K562 (cell line): ENCODE measurements around the gene MKS1. TPM values are rescaled to one million over a fixed set of nuclear protein-coding genes. Genes with fewer than 3 reads are reported as not detected.

Experiments used
- BCL6 ChIP-seq: fragments of 250-450 bp; sonication (Bioruptor Pico); IDR thresholded peaks from 2 replicates; pipeline ENCODE4 v1.4.0; 2020
- BMI1 ChIP-seq: fragments of 150-350 bp; IDR thresholded peaks from 2 replicates; pipeline ENCODE4 v1.6.1; 2014; ENCODE audit warnings: low read length
- GABPB1 ChIP-seq: sonication (generic); formaldehyde crosslinking; IDR thresholded peaks from 2 replicates; pipeline ENCODE4 v1.8.0; 2022; ENCODE audit warnings: mild to moderate bottlenecking, missing genetic modification reagents
- IRF1 ChIP-seq: sonication (generic); formaldehyde crosslinking; IDR thresholded peaks from 2 replicates; pipeline ENCODE4 v1.8.0; 2022; ENCODE audit warnings: missing genetic modification reagents, mild to moderate bottlenecking, borderline replicate concordance
- MAFG ChIP-seq: fragments of 450-650 bp; conservative IDR thresholded peaks from 2 replicates; pipeline ENCODE4 v1.6.1; 2016; ENCODE audit warnings: missing genetic modification characterization, missing compliant biosample characterization
- MBD1 ChIP-seq: fragments of 250-450 bp; sonication (Bioruptor Pico); IDR thresholded peaks from 2 replicates; pipeline ENCODE4 v1.8.0; 2022; ENCODE audit warnings: inconsistent platforms
- MXI1 ChIP-seq: IDR thresholded peaks from 2 replicates; pipeline ENCODE4 v1.6.1; 2011; ENCODE audit warnings: low read depth, mild to moderate bottlenecking, improper control_type of control experiment, low read length
- RFX1 ChIP-seq: fragments of 450-650 bp; IDR thresholded peaks from 2 replicates; pipeline ENCODE4 v1.6.1; 2016; ENCODE audit warnings: mild to moderate bottlenecking, moderate library complexity
- SMAD1 ChIP-seq: fragments of 150-350 bp; IDR thresholded peaks from 2 replicates; pipeline ENCODE4 v1.6.1; 2014; ENCODE audit warnings: low read length, low read depth; ENCODE audit not compliant: partially characterized antibody
- TCFL5 ChIP-seq: fragments of 250-450 bp; sonication (Bioruptor Pico); conservative IDR thresholded peaks from 2 replicates; pipeline ENCODE4 v1.6.1; 2021; ENCODE audit warnings: mild to moderate bottlenecking, moderate library complexity, matching md5 sums
- TOE1 ChIP-seq, 2 experiments: fragments of 450-650 bp in 1 of 2; sonication (generic) in 1 of 2; formaldehyde crosslinking in 1 of 2; IDR thresholded peaks; 2 replicates each; pipeline versions ENCODE4 v1.7.1 to v1.8.0; 2016 to 2022; ENCODE audit warnings: borderline replicate concordance in 2 of 2, mild to moderate bottlenecking in 2 of 2, antibody characterized with exemption in 1 of 2, inconsistent platforms in 1 of 2, low read depth in 1 of 2, missing genetic modification reagents in 1 of 2, moderate library complexity in 1 of 2
- TSHZ1 ChIP-seq: fragments of 250-450 bp; sonication (Bioruptor Pico); IDR thresholded peaks from 2 replicates; pipeline ENCODE4 v1.4.0; 2020; ENCODE audit warnings: mild to moderate bottlenecking, moderate library complexity
- WHSC1 ChIP-seq: IDR thresholded peaks from one replicate; pipeline ENCODE4 v1.6.1; 2012; ENCODE audit warnings: low read length, control low read depth, inconsistent platforms
- ZKSCAN1 ChIP-seq: fragments of 150-350 bp; IDR thresholded peaks from 2 replicates; pipeline ENCODE4 v1.6.1; 2016; ENCODE audit warnings: low read depth, low read length
- ZNF41 ChIP-seq: fragments of 250-450 bp; sonication (Bioruptor Pico); conservative IDR thresholded peaks from 2 replicates; pipeline ENCODE4 v1.4.0; 2020; ENCODE audit warnings: mild to moderate bottlenecking
- ZNF507 ChIP-seq: conservative IDR thresholded peaks from 2 replicates; pipeline ENCODE4 v1.6.1; 2017; ENCODE audit warnings: missing genetic modification characterization, missing compliant biosample characterization
- ZNF518B ChIP-seq: fragments of 250-450 bp; sonication (Bioruptor Pico); IDR thresholded peaks from 2 replicates; pipeline ENCODE4 v1.5.0; 2021; ENCODE audit warnings: mild to moderate bottlenecking, moderate library complexity
- ZNF707 ChIP-seq: fragments of 250-450 bp; sonication (Bioruptor Pico); conservative IDR thresholded peaks from 2 replicates; pipeline ENCODE4 v1.8.0; 2022; ENCODE audit warnings: inconsistent platforms, mild to moderate bottlenecking, moderate library complexity
- polyA plus RNA-seq, 8 experiments: library from polyadenylated mRNA; depleted of rRNA in 4 of 8; stranded (reverse) in 5 of 8; unstranded in 3 of 8; fragments of >200 nt; fragmentation: Nextera tagmentation in 2 of 8; fragmentation: Illumina TruSeq in 1 of 8; extraction: Ambion mirVana in 2 of 8; extraction: Trizol in 1 of 8; gene quantifications; 2 replicates each; pipeline versions ENCODE4 v1.2.1 to v1.2.3, GENCODE V29; 2011 to 2014; ENCODE audit warnings: inconsistent platforms in 1 of 8, missing spikeins in 1 of 8
- total RNA-seq, 7 experiments: library from RNA; depleted of rRNA in 6 of 7; stranded (reverse); fragments of >200 nt in 6 of 7; fragmentation: Illumina TruSeq in 2 of 7; extraction: Trizol in 2 of 7; gene quantifications; 2 replicates each; pipeline versions ENCODE4 v1.2.1 to v1.2.3, GENCODE V29; 2011 to 2021; ENCODE audit warnings: low replicate concordance in 1 of 7

Gene MKS1
- total and polyA plus RNA-seq, 9 of the 15 experiments (the other 6 are each of a cell fraction or from before 2014, with no cell fraction given): 16.3 to 31.0 (median 25.9) TPM

- TF ChIP-seq TSHZ1 (CRISPR knock-in tag) (no peak), MXI1 (no peak), BCL6 (no peak), WHSC1 (no peak), RFX1 (peak; percentile 91), TCFL5 (CRISPR knock-in tag) (no peak), ZNF507 (tag) (no peak), BMI1 (0 out of 2 replicates have a peak, but pooled peaks have one; percentile 31), IRF1 (CRISPR knock-in tag) (no peak), ZNF518B (no peak), ZNF707 (CRISPR knock-in tag) (no peak), SMAD1 (peak; percentile 71), TOE1 (IDR thresholded peaks at IDR 0.05; ENCODE audit: borderline replicate concordance) (peak; percentile 30; the same call in 1 of the 2 replicates), TOE1 (CRISPR knock-in tag; IDR thresholded peaks at IDR 0.05; ENCODE audit: borderline replicate concordance, low read depth) (no peak), MAFG (tag) (no peak), MBD1 (CRISPR knock-in tag) (peak; percentile 11; the same call in 1 of the 2 replicates), ZNF41 (CRISPR knock-in tag) (0 out of 2 replicates have a peak, but pooled peaks have one; percentile 20), ZKSCAN1 (peak; percentile 31; the same call in 1 of the 2 replicates), GABPB1 (peak; percentile 89)
Observed at GRCh38 chr17:58219007-58219788, at the start of gene MKS1 (continued).
